ENCODE data around the gene OSER1. TPM values are rescaled to one million over a fixed set of nuclear protein-coding genes. Genes with fewer than 3 reads are reported as not detected.
A peak's percentile ranks its signal among the peaks of the same experiment; 100 is the strongest.

Gene OSER1
- total RNA-seq, 6 experiments from 2014 or later, result 13.0 to 20.4 (median 17.3) TPM

GRCh38 chr20:44154521-44155001, 56.0 kb downstream of the OSER1 start:
- H3K27ac ChIP-seq, result no peak overlapping the region
- intact Hi-C loops (cut with DNase I), result no loop called here

GRCh38 chr20:44153636-44154043, 56.9 kb downstream of the OSER1 start:
- WGBS (ENCODE audit: insufficient coverage, low coverage, low lambda C conversion rate, missing lambda C conversion rate), result 41% methylated on average over 2 of the region's 6 CpGs
- intact Hi-C loops (cut with DNase I), result no loop called here
- no peaks in the 10 kb centered on the region for H3K9me3 ChIP-seq
- H3K4me1 ChIP-seq, result no peaks in the 10 kb centered on the region
- ATAC-seq, result no peak
- no peaks in the 10 kb centered on the region for H3K27me3 ChIP-seq
- no peaks in the 10 kb centered on the region for H3K36me3 ChIP-seq
- no peak overlapping the region for H3K4me3 ChIP-seq
- DNase-seq, result no peak
- TF ChIP-seq POLR2A (IDR thresholded peaks at IDR 0.05) (no peak), CTCF (IDR thresholded peaks at IDR 0.05) (no peak)
- no peak overlapping the region for H3K27ac ChIP-seq

More at GRCh38 chr20:44154521-44155001, 56.0 kb downstream of the OSER1 start:
- TF ChIP-seq POLR2A (IDR thresholded peaks at IDR 0.05), result no peak
- TF ChIP-seq CTCF (IDR thresholded peaks at IDR 0.05), result no peak
- 47% methylated on average over 6 of the region's 7 CpGs for WGBS (ENCODE audit: insufficient coverage, low coverage, low lambda C conversion rate, missing lambda C conversion rate)
- H3K27me3 ChIP-seq, result no peaks in the 10 kb centered on the region
- H3K4me3 ChIP-seq, result no peak overlapping the region
- H3K9me3 ChIP-seq, result no peaks in the 10 kb centered on the region
- ATAC-seq (no peak), DNase-seq (no peak)
- no peaks in the 10 kb centered on the region for H3K36me3 ChIP-seq
- H3K4me1 ChIP-seq, result no peaks in the 10 kb centered on the region

GRCh38 chr20:44151621-44152416, 58.8 kb downstream of the OSER1 start:
- H3K27ac ChIP-seq, result no peak overlapping the region
- 59% methylated on average over 9 of the region's 14 CpGs for WGBS (ENCODE audit: insufficient coverage, low coverage, low lambda C conversion rate, missing lambda C conversion rate)
- no peaks in the 10 kb centered on the region for H3K4me1 ChIP-seq
- intact Hi-C loops (cut with DNase I), result no loop called here
- no peaks in the 10 kb centered on the region for H3K9me3 ChIP-seq
- H3K27me3 ChIP-seq, result no peaks in the 10 kb centered on the region
- H3K36me3 ChIP-seq, result no peaks in the 10 kb centered on the region
- H3K4me3 ChIP-seq, result no peak overlapping the region
- DNase-seq, result no peak
- no peak for TF ChIP-seq POLR2A (IDR thresholded peaks at IDR 0.05)
- TF ChIP-seq CTCF (IDR thresholded peaks at IDR 0.05), result no peak
- peak in 1 of 4 donors; percentile 20 for ATAC-seq

GRCh38 chr20:44146272-44146671, 64.3 kb downstream of the OSER1 start:
- H3K4me3 ChIP-seq, result no peak overlapping the region
- no peaks in the 10 kb centered on the region for H3K4me1 ChIP-seq
- no peak for ATAC-seq
- DNase-seq, result no peak
- intact Hi-C loops (cut with DNase I), result no loop called here
- no peak overlapping the region for H3K27ac ChIP-seq
- TF ChIP-seq CTCF (IDR thresholded peaks at IDR 0.05) (no peak), POLR2A (IDR thresholded peaks at IDR 0.05) (no peak)
- H3K27me3 ChIP-seq, result no peaks in the 10 kb centered on the region
- WGBS (ENCODE audit: insufficient coverage, low coverage, low lambda C conversion rate, missing lambda C conversion rate), result 56% methylated on average over 2 of the region's 4 CpGs
- H3K9me3 ChIP-seq, result no peaks in the 10 kb centered on the region
- H3K36me3 ChIP-seq, result no peaks in the 10 kb centered on the region

Other genes with a start within 250 kb of the OSER1 start
- under 1 TPM in 5 of 6 experiments, not detected in 1; 0.09 to 0.31 (median 0.10) TPM for gene JPH2, start 23.6 kb downstream of the OSER1 start, total RNA-seq
- gene GDAP1L1, start 36.5 kb upstream of the OSER1 start, total RNA-seq, result not detected
- gene FITM2, start 100.4 kb upstream of the OSER1 start, total RNA-seq, result 1 to 10 TPM; 3.6 to 8.0 (median 6.4) TPM
- gene R3HDML, start 126.3 kb upstream of the OSER1 start, total RNA-seq, result not detected
- 100 to 1,000 TPM; 101 to 255 (median 157) TPM for gene HNF4A, start 144.9 kb upstream of the OSER1 start, total RNA-seq

All from right lobe of liver (tissue), 6 donors.